ENCODE data around the gene TMEM219. TPM values are rescaled to one million over a fixed set of nuclear protein-coding genes. Genes with fewer than 3 reads are reported as not detected.

TMEM219 gene
- total RNA-seq, 1 experiment from 2014 or later: 69.6 TPM

- no peak for TF ChIP-seq ZNF532 (CRISPR knock-in tag; IDR thresholded peaks at IDR 0.05; ENCODE audit: borderline replicate concordance)
- 0 out of 2 replicates have a peak, but pooled peaks have one; percentile 57 for TF ChIP-seq ZMAT4 (CRISPR knock-in tag; IDR thresholded peaks at IDR 0.05)
- no peak for TF ChIP-seq AR (CRISPR knock-in tag; IDR thresholded peaks at IDR 0.05)
- peak; percentile 100 for TF ChIP-seq MAX (CRISPR knock-in tag; IDR thresholded peaks at IDR 0.05)
- TF ChIP-seq ZNF281 (CRISPR knock-in tag; IDR thresholded peaks at IDR 0.05): peak; percentile 87; the same call in 1 of the 2 replicates
- TF ChIP-seq CREM (CRISPR knock-in tag; IDR thresholded peaks at IDR 0.05): peak; percentile 77; the same call in 1 of the 2 replicates
- TF ChIP-seq PREB (CRISPR knock-in tag; IDR thresholded peaks at IDR 0.05; ENCODE audit: borderline replicate concordance): no peak; the same call in 1 of the 2 replicates
- TF ChIP-seq ATF6 (CRISPR knock-in tag; IDR thresholded peaks at IDR 0.05): no peak
- peak; percentile 96 for TF ChIP-seq ZNF232 (CRISPR knock-in tag; IDR thresholded peaks at IDR 0.05)
- TF ChIP-seq CTCF (IDR thresholded peaks at IDR 0.05): no peak
- TF ChIP-seq ZNF512 (CRISPR knock-in tag; IDR thresholded peaks at IDR 0.05; ENCODE audit: borderline replicate concordance): no peak
- peak; percentile 32; the same call in 1 of the 2 replicates for TF ChIP-seq USF1 (CRISPR knock-in tag; IDR thresholded peaks at IDR 0.05)
- TF ChIP-seq FOXK1 (CRISPR knock-in tag; IDR thresholded peaks at IDR 0.05): peak; percentile 79
- peak; percentile 88; the same call in 1 of the 2 replicates for TF ChIP-seq CREB1 (CRISPR knock-in tag; IDR thresholded peaks at IDR 0.05)
- peak; percentile 54; the same call in 1 of the 2 replicates for TF ChIP-seq ATF2 (CRISPR knock-in tag; IDR thresholded peaks at IDR 0.05; ENCODE audit: borderline replicate concordance, low read depth)
These were observed 11.7 kb downstream of the TMEM219 start, which contains the start of gene TAOK2 (continued) for GRCh38 chr16:29973384-29974246.
